Sigmoid colon (tissue), 7 donors: ENCODE results near the gene SLFN14. TPM values are rescaled to one million over a fixed set of nuclear protein-coding genes. Genes with fewer than 3 reads are reported as not detected.

ENCODE experiments used
- DNase-seq: peaks from one replicate; pipeline ENCODE4 v3.0.0-alpha.2; 2019
- H3K27ac ChIP-seq, 4 donors: fragments of 200-600 bp; sonication (generic); one replicate each; pipeline ENCODE4 v1.5.1; 2016 to 2019; ENCODE audit warnings: mild to moderate bottlenecking in 1 of 4
- H3K27me3 ChIP-seq, 3 donors: fragments of 200-600 bp; sonication (generic); one replicate each; pipeline ENCODE4 v1.5.1; 2019; ENCODE audit warnings: mild to moderate bottlenecking in 1 of 3
- H3K36me3 ChIP-seq, 4 donors: fragments of 200-600 bp; sonication (generic); one replicate each; pipeline ENCODE4 v1.5.1; 2016 to 2019
- H3K4me1 ChIP-seq, 4 donors: fragments of 200-600 bp; sonication (generic); one replicate each; pipeline ENCODE4 v1.5.1; 2017 to 2019
- H3K4me3 ChIP-seq, 4 donors: fragments of 200-600 bp; sonication (generic); one replicate each; pipeline ENCODE4 v1.5.1; 2017 to 2019; ENCODE audit warnings: mild to moderate bottlenecking in 2 of 4, moderate library complexity in 1 of 4
- H3K9me3 ChIP-seq, 4 donors: fragments of 200-600 bp in 3 of 4; sonication (generic) in 3 of 4; one replicate each; pipeline versions ENCODE4 v1.5.1 to v1.6.1; 2013 to 2019
- CTCF ChIP-seq, 4 experiments: fragments of 450-650 bp in 3 of 4; fragments of 200-600 bp in 1 of 4; IDR thresholded peaks; one replicate each; pipeline ENCODE4 v1.5.1; 2016 to 2019; ENCODE audit warnings: antibody characterized with exemption in 4 of 4, mild to moderate bottlenecking in 3 of 4, moderate library complexity in 2 of 4
- EP300 ChIP-seq, 4 donors: sonication (generic); formaldehyde crosslinking; IDR thresholded peaks; one replicate each; pipeline ENCODE4 v1.6.1; 2017; ENCODE audit warnings: antibody characterized with exemption in 4 of 4
- POLR2A ChIP-seq, 2 donors: fragments of 450-650 bp; IDR thresholded peaks; one replicate each; pipeline ENCODE4 v1.6.1; 2016; ENCODE audit warnings: antibody characterized with exemption in 2 of 2, mild to moderate bottlenecking in 2 of 2, moderate library complexity in 2 of 2
- POLR2AphosphoS5 ChIP-seq, 4 donors: sonication (generic); formaldehyde crosslinking; IDR thresholded peaks; one replicate each; pipeline ENCODE4 v1.6.1; 2017; ENCODE audit warnings: antibody characterized with exemption in 4 of 4
- WGBS, 2 donors: extraction: QIAGEN DNeasy Blood & Tissue Kit; methylation state at CpG; one replicate each; pipeline ENCODE4 v1.1.7; 2013; 5-methylcytosine and 5-hydroxymethylcytosine counted together
- intact Hi-C: fragments of 100-400 bp; cut with DNase I; formaldehyde crosslinking; loops from one replicate; pipeline ENCODE4 v1.15.1; 2023
- polyA plus RNA-seq, 3 donors: library from polyadenylated mRNA; stranded (reverse); fragments of 200-250 nt; gene quantifications; one replicate each; pipeline ENCODE4 v1.2.3, GENCODE V29; 2013
- total RNA-seq, 4 donors: library from RNA; depleted of rRNA; stranded (reverse); fragments of >200 nt; gene quantifications; one replicate each; pipeline ENCODE4 v1.1.0, GENCODE V29; 2016
- donor health status: healthy with polysubstance abuse.
- donor health status: Bipolar disorder and iron deficiency.
- donor health status: healthy.

The SLFN14 gene
- total and polyA plus RNA-seq, 7 donors, result not detected

- Histone ChIP-seq H3K27me3 (peaks cover 0 to 6% (median 0%) of the 10 kb centered on the region in 3 donors), H3K9me3 (no peaks in the 10 kb centered on the region), H3K4me3 (no peak overlapping the region), H3K36me3 (no peaks in the 10 kb centered on the region), H3K27ac (no peak overlapping the region), H3K4me1 (no peaks in the 10 kb centered on the region)
- TF ChIP-seq POLR2A (IDR thresholded peaks at IDR 0.05) (no peak), POLR2AphosphoS5 (IDR thresholded peaks at IDR 0.05) (no peak), CTCF (IDR thresholded peaks at IDR 0.05) (no peak), EP300 (IDR thresholded peaks at IDR 0.05) (no peak)
- 87 to 89% methylated on average over 3 of the region's 3 CpGs for WGBS, 2 donors
- DNase-seq, result no peak
- intact Hi-C loops, result no loop called here
Observed at GRCh38 chr17:35557353-35557752, 3.3 kb downstream of the SLFN14 start.

GRCh38 chr17:35555691-35556090 is 4.9 kb downstream of the SLFN14 start:
- no peak overlapping the region for H3K27ac ChIP-seq
- no peaks in the 10 kb centered on the region for H3K4me1 ChIP-seq
- no peak for DNase-seq
- TF ChIP-seq POLR2A (IDR thresholded peaks at IDR 0.05), result no peak
- no peak for TF ChIP-seq CTCF (IDR thresholded peaks at IDR 0.05)
- TF ChIP-seq EP300 (IDR thresholded peaks at IDR 0.05), result no peak
- no peak for TF ChIP-seq POLR2AphosphoS5 (IDR thresholded peaks at IDR 0.05)
- H3K9me3 ChIP-seq, result no peaks in the 10 kb centered on the region
- 79 to 90% methylated on average over 5 of the region's 5 CpGs for WGBS, 2 donors
- intact Hi-C loops, result no loop called here
- H3K4me3 ChIP-seq, result no peak overlapping the region
- H3K27me3 ChIP-seq, result peaks cover 0 to 10% (median 0%) of the 10 kb centered on the region in 3 donors
- H3K36me3 ChIP-seq, result no peaks in the 10 kb centered on the region

GRCh38 chr17:35554668-35555067 is 6.0 kb downstream of the SLFN14 start:
- TF ChIP-seq POLR2A (IDR thresholded peaks at IDR 0.05) (no peak), POLR2AphosphoS5 (IDR thresholded peaks at IDR 0.05) (no peak), EP300 (IDR thresholded peaks at IDR 0.05) (no peak), CTCF (IDR thresholded peaks at IDR 0.05) (no peak)
- intact Hi-C loops, result no loop called here
- WGBS, 2 donors, result 68 to 78% methylated on average over 5 of the region's 5 CpGs

DNA sequence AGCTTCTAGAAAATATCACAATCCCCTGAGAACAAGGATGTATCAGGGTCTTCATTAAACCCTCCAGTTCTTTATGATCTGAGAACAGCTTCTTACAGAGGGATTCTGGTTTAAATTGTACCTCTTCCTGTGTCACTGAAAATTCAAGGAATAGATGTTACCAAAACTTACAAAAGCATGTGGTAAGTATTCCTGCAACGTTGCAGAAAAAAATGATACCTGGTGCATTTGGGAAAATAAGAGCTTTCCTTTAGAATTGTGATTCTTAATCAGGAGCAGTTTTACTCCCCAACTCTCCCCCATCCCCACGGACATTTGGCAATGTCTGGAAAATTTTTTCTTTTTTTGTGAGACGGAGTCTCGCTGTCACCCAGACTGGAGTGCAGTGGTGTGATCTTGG is 7.3 kb downstream of the SLFN14 start:
- WGBS, 2 donors, result 80 to 88% methylated on average over 4 of the region's 4 CpGs
- intact Hi-C loops, result no loop called here

More at GRCh38 chr17:35554668-35555067, 6.0 kb downstream of the SLFN14 start:
- no peak overlapping the region for H3K4me3 ChIP-seq
- no peak overlapping the region for H3K27ac ChIP-seq
- H3K36me3 ChIP-seq, result no peaks in the 10 kb centered on the region
- DNase-seq, result no peak
- no peaks in the 10 kb centered on the region for H3K4me1 ChIP-seq
- peaks cover 0 to 13% (median 0%) of the 10 kb centered on the region in 3 donors for H3K27me3 ChIP-seq
- no peaks in the 10 kb centered on the region for H3K9me3 ChIP-seq

More for the DNA sequence above, 7.3 kb downstream of the SLFN14 start:
- Histone ChIP-seq H3K36me3 (no peaks in the 10 kb centered on the region), H3K4me1 (no peaks in the 10 kb centered on the region), H3K27me3 (peaks cover 0 to 15% (median 0%) of the 10 kb centered on the region in 3 donors), H3K4me3 (no peak overlapping the region), H3K9me3 (no peaks in the 10 kb centered on the region), H3K27ac (no peak overlapping the region)
- TF ChIP-seq EP300 (IDR thresholded peaks at IDR 0.05) (no peak), POLR2AphosphoS5 (IDR thresholded peaks at IDR 0.05) (no peak), POLR2A (IDR thresholded peaks at IDR 0.05) (no peak), CTCF (IDR thresholded peaks at IDR 0.05) (no peak)
- no peak for DNase-seq
